ENCODE measurements around the gene GSK3A.

GSK3A gene

GRCh38 chr19:42279155-42279901 lies 36.9 kb upstream of the GSK3A start:
- H3K27me3 ChIP-seq (replicated peaks): no peaks in the 10 kb centered on the region
- no peak for TF ChIP-seq CTCF (IDR thresholded peaks at IDR 0.05; ENCODE audit: low read depth, low read length, missing control alignments)
- H3K27ac ChIP-seq: no peak overlapping the region
- in situ Hi-C loops (cut with HindIII; ENCODE audit: low pct_ligation_motif_present, low sequenced_read_pairs): no loop called here
- H3K4me3 ChIP-seq (ENCODE audit: low read depth, low read length): peak overlapping the region; percentile 68
- H3K36me3 ChIP-seq (replicated peaks): peaks cover 14% of the 10 kb centered on the region
- no peak for DNase-seq

GRCh38 chr19:42278452-42279154 lies 36.2 kb upstream of the GSK3A start:
- DNase-seq: no peak
- H3K27ac ChIP-seq: no peak overlapping the region
- in situ Hi-C loops (cut with HindIII; ENCODE audit: low pct_ligation_motif_present, low sequenced_read_pairs): no loop called here
- no peak for TF ChIP-seq CTCF (IDR thresholded peaks at IDR 0.05; ENCODE audit: low read depth, low read length, missing control alignments)
- no peaks in the 10 kb centered on the region for H3K27me3 ChIP-seq (replicated peaks)
- no peak overlapping the region for H3K4me3 ChIP-seq (ENCODE audit: low read depth, low read length)
- peaks cover 21% of the 10 kb centered on the region for H3K36me3 ChIP-seq (replicated peaks)

GRCh38 chr19:42277821-42278451 lies 35.5 kb upstream of the GSK3A start:
- DNase-seq: no peak
- H3K36me3 ChIP-seq (replicated peaks): peaks cover 28% of the 10 kb centered on the region
- H3K27me3 ChIP-seq (replicated peaks): no peaks in the 10 kb centered on the region
- H3K4me3 ChIP-seq (ENCODE audit: low read depth, low read length): no peak overlapping the region
- no peak overlapping the region for H3K27ac ChIP-seq
- no peak for TF ChIP-seq CTCF (IDR thresholded peaks at IDR 0.05; ENCODE audit: low read depth, low read length, missing control alignments)
- in situ Hi-C loops (cut with HindIII; ENCODE audit: low pct_ligation_motif_present, low sequenced_read_pairs): no loop called here

GRCh38 chr19:42276821-42277220 lies 34.4 kb upstream of the GSK3A start:
- TF ChIP-seq CTCF (IDR thresholded peaks at IDR 0.05; ENCODE audit: low read depth, low read length, missing control alignments): no peak
- Histone ChIP-seq H3K27me3 (replicated peaks) (no peaks in the 10 kb centered on the region), H3K36me3 (replicated peaks) (peaks cover 36% of the 10 kb centered on the region), H3K27ac (no peak overlapping the region), H3K4me3 (ENCODE audit: low read depth, low read length) (no peak overlapping the region)
- in situ Hi-C loops (cut with HindIII; ENCODE audit: low pct_ligation_motif_present, low sequenced_read_pairs): no loop called here
- no peak for DNase-seq

GRCh38 chr19:42276284-42276683 lies 33.9 kb upstream of the GSK3A start:
- no peak overlapping the region for H3K4me3 ChIP-seq (ENCODE audit: low read depth, low read length)
- no peak overlapping the region for H3K27ac ChIP-seq
- in situ Hi-C loops (cut with HindIII; ENCODE audit: low pct_ligation_motif_present, low sequenced_read_pairs): no loop called here
- peaks cover 36% of the 10 kb centered on the region for H3K36me3 ChIP-seq (replicated peaks)
- H3K27me3 ChIP-seq (replicated peaks): no peaks in the 10 kb centered on the region
- DNase-seq: no peak
- no peak for TF ChIP-seq CTCF (IDR thresholded peaks at IDR 0.05; ENCODE audit: low read depth, low read length, missing control alignments)

Data from brain microvascular endothelial cell (primary cell).